BJ (cell line): ENCODE data around the gene RALGDS. TPM values are rescaled to one million over a fixed set of nuclear protein-coding genes. Genes with fewer than 3 reads are reported as not detected.

ENCODE experiments used
- CTCF ChIA-PET: fragments of 350-600 bp; formaldehyde crosslinking; extraction: SDS; loops from one replicate; lab custom pipeline; 2021; ENCODE audit warnings: antibody characterized with exemption, inconsistent platforms; lab: Yijun Ruan, JAX
- POLR2A ChIA-PET: fragments of 300-600 bp; sonication (Branson Sonifier 250); formaldehyde crosslinking; extraction: SDS; loops from one replicate; lab custom pipeline; 2021; ENCODE audit warnings: antibody characterized with exemption; lab: Charles Lee
- DNase-seq: peaks from one replicate; pipeline ENCODE4 v3.0.0-alpha.2; 2011; ENCODE audit warnings: low read depth
- H3K27me3 ChIP-seq: 2 replicates; pipeline ENCODE4 v1.6.0; 2011; ENCODE audit warnings: low read length; ENCODE audit not compliant: control insufficient read depth, insufficient read depth
- H3K36me3 ChIP-seq: 2 replicates; pipeline ENCODE4 v1.5.1; 2011; ENCODE audit warnings: low read length; ENCODE audit not compliant: control insufficient read depth, insufficient read depth
- H3K4me3 ChIP-seq: 2 replicates; pipeline ENCODE4 v1.5.1; 2011; ENCODE audit warnings: low read depth, mild to moderate bottlenecking, control low read depth, low read length
- polyA plus RNA-seq: library from polyadenylated mRNA; depleted of rRNA; stranded (reverse); fragments of >200 nt; gene quantifications from 2 replicates; pipeline ENCODE4 v1.2.3, GENCODE V29; 2011
- TF ChIP-seq, protein P1 (sequence below): IDR thresholded peaks from 2 replicates; pipeline ENCODE4 v1.5.1; 2011; ENCODE audit warnings: low read depth, mild to moderate bottlenecking, control low read depth, inconsistent platforms, low read length, moderate library complexity; ENCODE audit not compliant: insufficient read depth

The RALGDS gene
- polyA plus RNA-seq, 1 experiment: 25.1 TPM

DNA sequence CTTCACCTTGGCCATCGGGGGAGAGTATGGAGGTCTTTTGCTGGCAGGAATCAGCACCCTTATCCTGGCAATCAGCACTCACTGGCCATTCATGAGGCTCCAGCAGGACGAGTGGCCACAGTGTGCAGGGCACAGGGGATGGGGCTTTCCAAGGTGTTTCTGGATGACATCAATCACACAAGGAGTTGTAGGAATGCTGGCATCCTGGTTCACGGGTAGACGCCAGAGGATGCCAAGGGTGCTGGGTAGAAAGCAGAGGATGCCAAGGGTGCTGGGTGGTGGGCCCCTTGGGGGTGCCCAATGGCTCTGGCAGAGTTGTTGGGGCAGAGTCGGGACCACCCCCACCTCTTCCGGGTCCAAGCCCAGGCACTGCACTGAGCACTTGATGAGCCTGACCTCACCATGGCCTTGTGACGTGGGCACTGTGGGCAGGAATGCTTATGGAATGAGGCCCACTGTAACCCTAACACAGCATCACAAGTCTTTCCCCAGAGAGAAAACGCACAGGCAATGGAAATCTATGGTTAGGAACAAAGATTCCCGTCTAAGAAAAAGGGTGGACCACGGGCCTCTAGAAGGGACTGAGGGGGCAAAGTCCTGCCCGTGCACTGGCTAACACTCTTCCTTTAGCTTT lies 30.2 kb downstream of the RALGDS start:
- no peak for DNase-seq
- Histone ChIP-seq H3K4me3 (no peak overlapping the region), H3K27me3 (no peaks in the 10 kb centered on the region), H3K36me3 (no peaks in the 10 kb centered on the region)
- POLR2A ChIA-PET: no interaction called here
- TF ChIP-seq, protein P1, sequence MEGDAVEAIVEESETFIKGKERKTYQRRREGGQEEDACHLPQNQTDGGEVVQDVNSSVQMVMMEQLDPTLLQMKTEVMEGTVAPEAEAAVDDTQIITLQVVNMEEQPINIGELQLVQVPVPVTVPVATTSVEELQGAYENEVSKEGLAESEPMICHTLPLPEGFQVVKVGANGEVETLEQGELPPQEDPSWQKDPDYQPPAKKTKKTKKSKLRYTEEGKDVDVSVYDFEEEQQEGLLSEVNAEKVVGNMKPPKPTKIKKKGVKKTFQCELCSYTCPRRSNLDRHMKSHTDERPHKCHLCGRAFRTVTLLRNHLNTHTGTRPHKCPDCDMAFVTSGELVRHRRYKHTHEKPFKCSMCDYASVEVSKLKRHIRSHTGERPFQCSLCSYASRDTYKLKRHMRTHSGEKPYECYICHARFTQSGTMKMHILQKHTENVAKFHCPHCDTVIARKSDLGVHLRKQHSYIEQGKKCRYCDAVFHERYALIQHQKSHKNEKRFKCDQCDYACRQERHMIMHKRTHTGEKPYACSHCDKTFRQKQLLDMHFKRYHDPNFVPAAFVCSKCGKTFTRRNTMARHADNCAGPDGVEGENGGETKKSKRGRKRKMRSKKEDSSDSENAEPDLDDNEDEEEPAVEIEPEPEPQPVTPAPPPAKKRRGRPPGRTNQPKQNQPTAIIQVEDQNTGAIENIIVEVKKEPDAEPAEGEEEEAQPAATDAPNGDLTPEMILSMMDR: no peak
- CTCF ChIA-PET: interaction anchor here (1.0 to 2.5 kb wide), 3 partner anchors 12 to 57 kb away, joined by 3 to 7 read pairs (median 7); no protein-coding TSS in a partner anchor

- Histone ChIP-seq H3K4me3 (no peak overlapping the region), H3K36me3 (no peaks in the 10 kb centered on the region), H3K27me3 (no peaks in the 10 kb centered on the region)
- POLR2A ChIA-PET: no interaction called here
- DNase-seq: no peak
- TF ChIP-seq, protein P1: no peak
- CTCF ChIA-PET: interaction anchor here (1.0 to 2.5 kb wide), 2 partner anchors 12 to 57 kb away, joined by 3 to 7 read pairs; no protein-coding TSS in a partner anchor
These were observed 30.9 kb downstream of the RALGDS start for GRCh38 chr9:133090187-133090586.

GRCh38 chr9:133089271-133089671 lies 31.8 kb downstream of the RALGDS start:
- Histone ChIP-seq H3K27me3 (no peaks in the 10 kb centered on the region), H3K36me3 (no peaks in the 10 kb centered on the region), H3K4me3 (no peak overlapping the region)
- POLR2A ChIA-PET: no interaction called here
- CTCF ChIA-PET: interaction anchor here (2.5 kb wide), 1 partner anchor 58 kb away, joined by 7 read pairs; no protein-coding TSS in a partner anchor
- no peak for DNase-seq
- TF ChIP-seq, protein P1: no peak

DNA sequence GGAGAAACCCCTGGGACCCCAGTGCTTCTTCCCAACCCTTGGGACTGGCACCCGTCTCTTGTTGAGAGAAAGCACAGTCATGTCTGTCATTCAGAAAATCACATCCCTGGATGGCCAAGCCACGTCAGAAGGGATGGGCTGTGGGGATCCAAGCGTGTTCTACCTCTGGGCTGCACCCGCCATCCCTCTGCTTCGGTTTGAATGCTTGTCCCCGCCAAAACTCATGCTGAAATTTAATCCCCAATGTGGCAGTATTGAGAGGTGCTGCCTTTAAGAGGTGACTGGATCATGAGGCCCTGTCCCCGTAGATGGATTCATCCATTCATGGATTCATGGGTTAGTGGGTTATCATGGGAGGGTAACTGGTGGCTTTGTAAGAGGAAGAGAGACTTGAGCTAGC lies 32.3 kb downstream of the RALGDS start:
- Histone ChIP-seq H3K36me3 (no peaks in the 10 kb centered on the region), H3K4me3 (no peak overlapping the region), H3K27me3 (no peaks in the 10 kb centered on the region)
- DNase-seq: no peak
- ChIA-PET CTCF (interaction anchor here (1.6 to 2.5 kb wide), 2 partner anchors 9 to 59 kb away, joined by 4 to 7 read pairs; no protein-coding TSS in a partner anchor), POLR2A (interaction anchor here (0.7 kb wide), 1 partner anchor 9 kb away, joined by 4 read pairs; no protein-coding TSS in a partner anchor)
- TF ChIP-seq, protein P1: no peak

DNA sequence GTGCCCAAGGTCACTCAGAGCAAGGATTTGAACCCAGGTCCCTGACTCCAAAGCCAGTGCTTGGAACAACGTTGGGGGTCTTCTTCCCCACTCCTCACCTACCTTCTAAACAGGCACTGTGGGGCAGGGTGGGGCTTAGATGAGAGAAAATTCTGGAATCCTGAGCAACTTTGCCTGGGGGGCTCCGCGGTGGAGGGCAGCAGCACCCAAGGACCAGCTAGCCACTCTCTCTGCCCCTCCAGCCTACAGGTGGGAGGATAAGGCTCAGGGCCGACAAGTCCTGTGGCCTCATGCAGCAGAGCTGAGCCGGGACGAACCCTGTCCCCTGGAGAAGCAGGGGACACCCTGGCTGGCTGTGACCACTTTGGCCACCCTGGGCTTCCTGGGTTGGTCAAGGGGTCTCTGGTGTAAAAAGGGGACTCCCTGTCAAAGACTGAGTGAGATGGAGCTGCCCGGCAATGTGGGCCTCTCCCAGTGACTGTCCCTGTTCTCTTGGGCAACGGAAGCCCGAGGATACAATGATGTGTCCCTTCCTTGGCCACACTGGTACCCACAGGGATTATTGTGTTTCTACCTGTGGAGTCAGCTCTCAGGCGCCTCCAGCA lies 32.8 kb downstream of the RALGDS start:
- no peaks in the 10 kb centered on the region for H3K27me3 ChIP-seq
- ChIA-PET POLR2A (interaction anchor here (0.7 kb wide), 1 partner anchor 9 kb away, joined by 4 read pairs; no protein-coding TSS in a partner anchor), CTCF (interaction anchor here (1.6 to 2.5 kb wide), 2 partner anchors 9 to 59 kb away, joined by 4 to 7 read pairs; no protein-coding TSS in a partner anchor)
- no peaks in the 10 kb centered on the region for H3K36me3 ChIP-seq
- no peak for DNase-seq
- TF ChIP-seq, protein P1: no peak
- no peak overlapping the region for H3K4me3 ChIP-seq
